HepG2 (cell line): Measurements from ENCODE around the gene ASB16. TPM values are rescaled to one million over a fixed set of nuclear protein-coding genes. Genes with fewer than 3 reads are reported as not detected.

Source experiments
- ATAC-seq: fragments of 200-7000 bp; cut with Tn5 transposase; 3 replicates; pipeline ENCODE4 v1.9.1; 2020; ENCODE audit warnings: mild to moderate bottlenecking, moderate library complexity
- BruUV-seq: library from RNA; stranded (reverse); fragments of 400-500 nt; replicated peaks from 2 replicates; lab custom pipeline; 2021; lab: Mats Ljungman, UMichigan
- CTCF ChIA-PET: fragments of 300-600 bp; formaldehyde crosslinking; extraction: SDS; loops from one replicate; lab custom pipeline; 2021; ENCODE audit warnings: low total read pairs, inconsistent platforms, low intra/inter-chr PET ratio; lab: Yijun Ruan, JAX
- POLR2A ChIA-PET: fragments of 350-600 bp; sonication (Branson Sonifier 250); formaldehyde crosslinking; loops from one replicate; lab custom pipeline; 2020; ENCODE audit warnings: antibody characterized with exemption, inconsistent platforms; lab: Yijun Ruan, JAX
- DNase-seq: peaks from one replicate; pipeline ENCODE4 v3.0.0-alpha.2; 2015; ENCODE audit warnings: low spot score
- FAIRE-seq: peaks from 3 replicates; lab custom pipeline; 2011; peaks lifted over from hg19 to GRCh38; lab: Jason Lieb, UNC
- H2AFZ ChIP-seq: one replicate; pipeline ENCODE4 v1.6.1; 2011; ENCODE audit warnings: low read length, inconsistent platforms
- H3K27ac ChIP-seq: fragments of 300-600 bp; 3 replicates; pipeline ENCODE4 v1.8.0; 2011; ENCODE audit warnings: mixed run types, mild to moderate bottlenecking, mixed read lengths, low read length, inconsistent platforms; ENCODE audit not compliant: insufficient read depth; ENCODE audit errors: extremely low read length
- H3K27me3 ChIP-seq, 2 experiments: fragments of 200-600 bp in 1 of 2; 2 replicates in 1 of 2; 3 replicates in 1 of 2; pipeline versions ENCODE4 v1.6.0 to v1.8.0; 2011; ENCODE audit warnings: low read length in 2 of 2, mild to moderate bottlenecking in 2 of 2, moderate library complexity in 2 of 2, inconsistent platforms in 1 of 2; ENCODE audit not compliant: insufficient read depth in 2 of 2, control insufficient read depth in 1 of 2
- H3K36me3 ChIP-seq, 2 experiments: fragments of 200-600 bp in 1 of 2; replicated peaks in 1 of 2; 2 replicates in 1 of 2; 3 replicates in 1 of 2; pipeline versions ENCODE4 v1.5.1 to v1.8.0; 2011; ENCODE audit warnings: low read length in 2 of 2, inconsistent platforms in 1 of 2; ENCODE audit not compliant: insufficient read depth in 2 of 2, control insufficient read depth in 1 of 2
- H3K4me1 ChIP-seq: 2 replicates; pipeline ENCODE4 v1.5.1; 2012; ENCODE audit warnings: low read length, inconsistent platforms; ENCODE audit not compliant: insufficient read depth
- H3K4me2 ChIP-seq: 2 replicates; pipeline ENCODE4 v1.6.0; 2011; ENCODE audit warnings: low read depth, low read length, inconsistent platforms
- H3K4me3 ChIP-seq, 3 experiments: fragments of 200-600 bp in 1 of 3; sonication (generic), shearing (Covaris generic) in 1 of 3; replicated peaks in 1 of 3; 2 replicates each; pipeline ENCODE4 v1.5.1; 2011 to 2016; ENCODE audit warnings: low read length in 3 of 3, inconsistent platforms in 2 of 3, low read depth in 2 of 3, mild to moderate bottlenecking in 2 of 3, control low read depth in 1 of 3, mixed read lengths in 1 of 3; ENCODE audit not compliant: insufficient read depth in 1 of 3
- H3K79me2 ChIP-seq: one replicate; pipeline ENCODE4 v1.6.1; 2011; ENCODE audit warnings: low read length, inconsistent platforms; ENCODE audit not compliant: insufficient read depth
- H3K9ac ChIP-seq: 2 replicates; pipeline ENCODE4 v1.6.0; 2011; ENCODE audit warnings: mild to moderate bottlenecking, low read depth, low read length, inconsistent platforms; ENCODE audit not compliant: insufficient read depth
- H3K9me3 ChIP-seq: 2 replicates; pipeline ENCODE4 v1.5.1; 2012; ENCODE audit warnings: mild to moderate bottlenecking, low read length
- H4K20me1 ChIP-seq: 2 replicates; pipeline ENCODE4 v1.6.0; 2011; ENCODE audit warnings: inconsistent platforms, mild to moderate bottlenecking, low read length, moderate library complexity; ENCODE audit not compliant: insufficient read depth
- AGO2 ChIP-seq: fragments of 200-400 bp; formaldehyde crosslinking; optimal IDR thresholded peaks from 2 replicates; pipeline ENCODE3; 2017; ENCODE audit warnings: mild to moderate bottlenecking, low read depth, low read length, moderate library complexity
- CEBPZ ChIP-seq: IDR thresholded peaks from 2 replicates; pipeline ENCODE4 v1.6.1; 2012; ENCODE audit warnings: low read length, improper control_type of control experiment
- HOXA7 ChIP-seq: sonication (generic); formaldehyde crosslinking; IDR thresholded peaks from 2 replicates; pipeline ENCODE4 v1.8.1; 2022; ENCODE audit warnings: mild to moderate bottlenecking, missing genetic modification reagents, moderate library complexity
- NFKBIZ ChIP-seq: IDR thresholded peaks from 2 replicates; pipeline ENCODE4 v1.6.1; 2018; ENCODE audit warnings: missing genetic modification reagents, missing compliant biosample characterization
- POLR2G ChIP-seq: fragments of 200-400 bp; formaldehyde crosslinking; IDR thresholded peaks from 2 replicates; pipeline ENCODE4 v1.6.1; 2018; ENCODE audit warnings: mild to moderate bottlenecking, low read depth, low read length, moderate library complexity
- SIX1 ChIP-seq: sonication (generic); formaldehyde crosslinking; IDR thresholded peaks from 2 replicates; pipeline ENCODE4 v1.4.0; 2020; ENCODE audit warnings: missing genetic modification reagents, borderline replicate concordance
- TBX2 ChIP-seq: sonication (generic); formaldehyde crosslinking; IDR thresholded peaks from 2 replicates; pipeline ENCODE4 v1.5.0; 2020; ENCODE audit warnings: missing genetic modification reagents, mild to moderate bottlenecking, borderline replicate concordance
- ZNF460 ChIP-seq: sonication (generic); formaldehyde crosslinking; IDR thresholded peaks from 2 replicates; pipeline ENCODE4 v1.5.1; 2020; ENCODE audit warnings: missing genetic modification reagents, mild to moderate bottlenecking, borderline replicate concordance
- WGBS: methylation state at CpG from one replicate; pipeline ENCODE4 v1.1.6; 2017; ENCODE audit warnings: low lambda C conversion rate; 5-methylcytosine and 5-hydroxymethylcytosine counted together
- in situ Hi-C: cut with HindIII; loops from 2 replicates; pipeline ENCODE4 v1.10.0; 2017; ENCODE audit warnings: low pct_unique_long_range_greater_than_20kb; ENCODE audit not compliant: extremely low pct_ligation_motif_present
- intact Hi-C: fragments of 100-400 bp; cut with micrococcal nuclease; formaldehyde crosslinking; loops from one replicate; pipeline ENCODE4 v1.10.0; 2022; ENCODE audit not compliant: unreplicated experiment
- polyA plus RNA-seq, 8 experiments: library from polyadenylated mRNA; depleted of rRNA in 3 of 8; stranded (reverse) in 7 of 8; unstranded in 1 of 8; fragments of >200 nt; fragmentation: Illumina TruSeq in 4 of 8; extraction: Trizol in 4 of 8; gene quantifications; 2 replicates each; pipeline versions ENCODE4 v1.2.1 to v1.2.3, GENCODE V29; 2011 to 2016; ENCODE audit warnings: low read depth in 4 of 8, missing spikeins in 1 of 8, mixed read lengths in 1 of 8; ENCODE audit not compliant: insufficient read depth in 1 of 8
- total RNA-seq, 5 experiments: library from RNA; depleted of rRNA; stranded (reverse); fragments of >200 nt; fragmentation: Illumina TruSeq; extraction: Trizol; gene quantifications; 2 replicates each; pipeline ENCODE4 v1.2.3, GENCODE V29; 2016; ENCODE audit warnings: low read depth in 1 of 5
- TF ChIP-seq, protein P1 (sequence below): IDR thresholded peaks from 2 replicates; pipeline ENCODE4 v1.6.1; 2012; ENCODE audit warnings: inconsistent platforms
- TF ChIP-seq, protein P2 (sequence below): fragments of 450-650 bp; IDR thresholded peaks from 2 replicates; pipeline ENCODE4 v1.6.1; 2017; ENCODE audit warnings: mild to moderate bottlenecking

Gene ASB16
- total and polyA plus RNA-seq, 2 of the 13 experiments (the other 11 are each of a cell fraction or from before 2014, with no cell fraction given) = 0.07 TPM; not detected in 1

GRCh38 chr17:44190481-44190880 is 20.0 kb downstream of the ASB16 start:
- no peak for ATAC-seq
- Histone ChIP-seq H3K4me1 (peaks cover 16% of the 10 kb centered on the region), H3K79me2 (peaks cover 18% of the 10 kb centered on the region), H3K27ac (no peak overlapping the region), H3K9ac (no peak overlapping the region), H3K9me3 (no peaks in the 10 kb centered on the region), H3K36me3 (peaks cover 15 to 40% of the 10 kb centered on the region in 2 experiments), H3K27me3 (no peaks in the 10 kb centered on the region; a peak in 1 of 5 replicates)
- 99% methylated on average over 10 of the region's 10 CpGs for WGBS
- BruUV-seq = no TSS peak
- ChIA-PET POLR2A (interaction anchor here (0.8 to 1.8 kb wide), 2 partner anchors 9 to 11 kb away, joined by 4 to 10 read pairs; partner anchors contain the start of gene ATXN7L3), CTCF (no interaction called here)
- in situ Hi-C loops = no loop called here
- intact Hi-C loops = no loop called here
- no peak for DNase-seq
- FAIRE-seq = no peak
- TF ChIP-seq HOXA7 (CRISPR knock-in tag) (no peak), AGO2 (peak; percentile 20), NFKBIZ (CRISPR knock-in tag) (no peak), SIX1 (no peak), ZNF460 (no peak), POLR2G (no peak), TBX2 (no peak), CEBPZ (no peak)
- TF ChIP-seq, protein P1, sequence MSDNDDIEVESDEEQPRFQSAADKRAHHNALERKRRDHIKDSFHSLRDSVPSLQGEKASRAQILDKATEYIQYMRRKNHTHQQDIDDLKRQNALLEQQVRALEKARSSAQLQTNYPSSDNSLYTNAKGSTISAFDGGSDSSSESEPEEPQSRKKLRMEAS = 0 out of 2 replicates have a peak, but pooled peaks have one; percentile 12
- TF ChIP-seq, protein P2, sequence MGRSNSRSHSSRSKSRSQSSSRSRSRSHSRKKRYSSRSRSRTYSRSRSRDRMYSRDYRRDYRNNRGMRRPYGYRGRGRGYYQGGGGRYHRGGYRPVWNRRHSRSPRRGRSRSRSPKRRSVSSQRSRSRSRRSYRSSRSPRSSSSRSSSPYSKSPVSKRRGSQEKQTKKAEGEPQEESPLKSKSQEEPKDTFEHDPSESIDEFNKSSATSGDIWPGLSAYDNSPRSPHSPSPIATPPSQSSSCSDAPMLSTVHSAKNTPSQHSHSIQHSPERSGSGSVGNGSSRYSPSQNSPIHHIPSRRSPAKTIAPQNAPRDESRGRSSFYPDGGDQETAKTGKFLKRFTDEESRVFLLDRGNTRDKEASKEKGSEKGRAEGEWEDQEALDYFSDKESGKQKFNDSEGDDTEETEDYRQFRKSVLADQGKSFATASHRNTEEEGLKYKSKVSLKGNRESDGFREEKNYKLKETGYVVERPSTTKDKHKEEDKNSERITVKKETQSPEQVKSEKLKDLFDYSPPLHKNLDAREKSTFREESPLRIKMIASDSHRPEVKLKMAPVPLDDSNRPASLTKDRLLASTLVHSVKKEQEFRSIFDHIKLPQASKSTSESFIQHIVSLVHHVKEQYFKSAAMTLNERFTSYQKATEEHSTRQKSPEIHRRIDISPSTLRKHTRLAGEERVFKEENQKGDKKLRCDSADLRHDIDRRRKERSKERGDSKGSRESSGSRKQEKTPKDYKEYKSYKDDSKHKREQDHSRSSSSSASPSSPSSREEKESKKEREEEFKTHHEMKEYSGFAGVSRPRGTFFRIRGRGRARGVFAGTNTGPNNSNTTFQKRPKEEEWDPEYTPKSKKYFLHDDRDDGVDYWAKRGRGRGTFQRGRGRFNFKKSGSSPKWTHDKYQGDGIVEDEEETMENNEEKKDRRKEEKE = no peak
- TF ChIP-seq, all 625 proteins: peak for 2
- no peak overlapping the region for H3K4me2 ChIP-seq
- H3K4me3 ChIP-seq = no peak overlapping the region
- no peak overlapping the region for H2AFZ ChIP-seq
- no peaks in the 10 kb centered on the region for H4K20me1 ChIP-seq
